Measurements from ENCODE around the gene ARF1.

ARF1 gene

GRCh38 chr1:228050571-228051231 is 31.8 kb upstream of the ARF1 start:
- DNase-seq = no peak

GRCh38 chr1:228058172-228058948 is 24.1 kb upstream of the ARF1 start:
- DNase-seq = no peak

DNA sequence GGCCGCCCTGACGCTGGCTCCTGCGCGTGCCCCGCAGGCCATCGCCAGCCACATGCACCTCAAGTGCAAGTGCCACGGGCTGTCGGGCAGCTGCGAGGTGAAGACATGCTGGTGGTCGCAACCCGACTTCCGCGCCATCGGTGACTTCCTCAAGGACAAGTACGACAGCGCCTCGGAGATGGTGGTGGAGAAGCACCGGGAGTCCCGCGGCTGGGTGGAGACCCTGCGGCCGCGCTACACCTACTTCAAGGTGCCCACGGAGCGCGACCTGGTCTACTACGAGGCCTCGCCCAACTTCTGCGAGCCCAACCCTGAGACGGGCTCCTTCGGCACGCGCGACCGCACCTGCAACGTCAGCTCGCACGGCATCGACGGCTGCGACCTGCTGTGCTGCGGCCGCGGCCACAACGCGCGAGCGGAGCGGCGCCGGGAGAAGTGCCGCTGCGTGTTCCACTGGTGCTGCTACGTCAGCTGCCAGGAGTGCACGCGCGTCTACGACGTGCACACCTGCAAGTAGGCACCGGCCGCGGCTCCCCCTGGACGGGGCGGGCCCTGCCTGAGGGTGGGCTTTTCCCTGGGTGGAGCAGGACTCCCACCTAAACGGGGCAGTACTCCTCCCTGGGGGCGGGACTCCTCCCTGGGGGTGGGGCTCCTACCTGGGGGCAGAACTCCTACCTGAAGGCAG is 23.4 kb upstream of the ARF1 start:
- peak in 1 of 2 experiments; percentile 13 for DNase-seq

DNA sequence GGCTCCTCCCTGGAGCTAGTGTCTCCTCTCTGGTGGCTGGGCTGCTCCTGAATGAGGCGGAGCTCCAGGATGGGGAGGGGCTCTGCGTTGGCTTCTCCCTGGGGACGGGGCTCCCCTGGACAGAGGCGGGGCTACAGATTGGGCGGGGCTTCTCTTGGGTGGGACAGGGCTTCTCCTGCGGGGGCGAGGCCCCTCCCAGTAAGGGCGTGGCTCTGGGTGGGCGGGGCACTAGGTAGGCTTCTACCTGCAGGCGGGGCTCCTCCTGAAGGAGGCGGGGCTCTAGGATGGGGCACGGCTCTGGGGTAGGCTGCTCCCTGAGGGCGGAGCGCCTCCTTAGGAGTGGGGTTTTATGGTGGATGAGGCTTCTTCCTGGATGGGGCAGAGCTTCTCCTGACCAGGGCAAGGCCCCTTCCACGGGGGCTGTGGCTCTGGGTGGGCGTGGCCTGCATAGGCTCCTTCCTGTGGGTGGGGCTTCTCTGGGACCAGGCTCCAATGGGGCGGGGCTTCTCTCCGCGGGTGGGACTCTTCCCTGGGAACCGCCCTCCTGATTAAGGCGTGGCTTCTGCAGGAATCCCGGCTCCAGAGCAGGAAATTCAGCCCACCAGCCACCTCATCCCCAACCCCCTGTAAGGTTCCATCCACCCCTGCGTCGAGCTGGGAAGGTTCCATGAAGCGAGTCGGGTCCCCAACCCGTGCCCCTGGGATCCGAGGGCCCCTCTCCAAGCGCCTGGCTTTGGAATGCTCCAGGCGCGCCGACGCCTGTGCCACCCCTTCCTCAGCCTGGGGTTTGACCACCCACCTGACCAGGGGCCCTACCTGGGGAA is 22.7 kb upstream of the ARF1 start:
- peak in 1 of 2 experiments; percentile 29 for DNase-seq

- no peak for DNase-seq
These were observed 21.9 kb upstream of the ARF1 start for GRCh38 chr1:228060458-228061190.

DNA sequence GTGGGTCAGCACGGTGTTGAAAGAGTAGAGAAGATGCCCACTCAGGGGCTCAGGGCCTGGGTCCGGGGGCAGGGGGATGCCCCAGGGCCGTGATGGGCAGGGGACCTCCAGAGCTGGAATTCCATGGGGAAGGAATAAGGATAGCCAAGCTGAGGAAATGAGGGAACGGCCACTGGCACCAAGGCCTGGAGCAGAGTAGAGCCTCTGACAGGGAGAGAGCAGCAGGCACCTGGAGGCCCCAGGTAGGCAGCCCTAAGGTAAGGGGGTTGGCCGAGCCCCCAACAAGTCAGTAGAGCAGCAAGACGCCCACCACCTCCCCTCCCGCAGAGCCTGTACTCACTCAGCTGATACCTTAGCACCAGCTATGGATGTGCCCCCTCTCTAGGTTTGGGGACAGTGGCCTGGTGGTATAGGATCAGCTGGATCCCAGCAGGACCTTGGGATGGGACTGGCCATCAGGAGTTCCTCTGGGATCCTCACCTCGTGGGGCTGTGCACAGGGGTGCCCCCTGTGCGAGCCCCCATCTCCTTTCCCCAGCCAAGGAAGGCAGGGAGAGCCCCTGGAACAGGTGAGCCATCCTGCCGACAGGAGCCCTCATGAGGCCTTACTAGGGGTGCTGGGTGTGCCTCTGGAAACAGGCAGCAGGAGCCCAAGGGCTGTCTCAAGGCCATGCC is 21.0 kb upstream of the ARF1 start:
- DNase-seq = no peak

GRCh38 chr1:228062085-228062791 is 20.3 kb upstream of the ARF1 start:
- DNase-seq = no peak

- no peak for DNase-seq
These were observed 19.7 kb upstream of the ARF1 start for GRCh38 chr1:228062812-228063211.

GRCh38 chr1:228063251-228064191 is 19.0 kb upstream of the ARF1 start:
- DNase-seq = no peak

DNA sequence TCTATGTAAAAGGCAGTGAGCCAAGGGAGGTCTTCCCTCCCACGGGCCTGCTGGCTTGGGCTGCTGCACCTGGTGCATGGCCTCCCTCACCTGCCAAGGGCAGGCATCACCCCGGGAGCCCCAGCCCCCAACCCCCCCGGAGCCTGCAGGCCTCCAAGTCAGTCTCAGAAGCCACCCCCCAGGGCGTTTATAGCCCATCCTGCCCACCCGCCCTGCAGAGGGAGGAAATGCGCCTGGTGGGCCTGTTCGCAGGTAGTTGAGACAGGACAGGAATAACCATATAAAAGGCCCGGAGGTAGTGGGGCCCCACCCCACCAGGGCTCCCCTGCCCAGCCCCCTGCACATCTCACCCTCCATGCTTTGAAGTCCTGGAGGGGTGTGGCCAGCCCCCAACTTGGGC is 18.2 kb upstream of the ARF1 start:
- DNase-seq = no peak

DNA sequence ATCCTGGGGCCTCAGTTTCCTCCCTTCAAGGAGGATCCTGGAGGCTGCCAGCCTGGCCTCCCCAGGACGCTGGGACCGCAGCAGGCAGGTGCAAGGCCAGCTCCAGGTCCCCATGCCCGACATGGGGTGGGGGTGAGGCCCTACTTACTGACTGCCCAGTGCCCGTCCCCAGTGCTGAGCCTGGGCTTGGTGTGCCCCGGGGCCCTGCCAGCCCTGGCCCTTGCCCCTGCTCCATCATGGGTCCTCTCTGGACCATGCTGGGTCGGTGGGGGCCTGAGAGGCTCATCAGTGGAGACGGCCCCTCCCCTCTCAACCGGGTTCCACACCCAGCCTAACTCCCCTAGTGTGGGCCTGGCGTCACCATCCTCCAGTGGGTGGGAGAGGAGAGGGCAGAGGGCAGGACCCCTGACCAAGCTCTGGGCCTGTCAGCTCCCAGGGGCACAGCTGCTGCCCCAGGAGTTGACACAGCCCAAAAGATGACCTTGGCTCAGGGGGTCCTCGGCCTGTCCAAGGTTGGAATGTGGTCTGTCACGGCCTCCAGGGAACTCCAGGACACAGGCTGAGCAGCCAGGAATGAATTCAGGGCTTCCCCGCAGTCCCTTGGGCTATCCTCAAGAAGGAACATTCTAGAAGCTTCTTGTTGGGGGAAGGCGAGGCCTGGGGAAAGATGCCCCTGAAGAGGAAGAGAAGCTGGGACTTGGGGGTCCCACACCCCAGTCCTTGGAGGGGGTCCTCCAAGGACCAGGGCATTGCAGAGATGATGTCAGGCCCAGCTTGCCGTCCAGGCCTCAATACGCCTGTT is 17.6 kb upstream of the ARF1 start:
- DNase-seq = no peak

- DNase-seq = no peak
These were observed 16.8 kb upstream of the ARF1 start for GRCh38 chr1:228065543-228066347.

DNA sequence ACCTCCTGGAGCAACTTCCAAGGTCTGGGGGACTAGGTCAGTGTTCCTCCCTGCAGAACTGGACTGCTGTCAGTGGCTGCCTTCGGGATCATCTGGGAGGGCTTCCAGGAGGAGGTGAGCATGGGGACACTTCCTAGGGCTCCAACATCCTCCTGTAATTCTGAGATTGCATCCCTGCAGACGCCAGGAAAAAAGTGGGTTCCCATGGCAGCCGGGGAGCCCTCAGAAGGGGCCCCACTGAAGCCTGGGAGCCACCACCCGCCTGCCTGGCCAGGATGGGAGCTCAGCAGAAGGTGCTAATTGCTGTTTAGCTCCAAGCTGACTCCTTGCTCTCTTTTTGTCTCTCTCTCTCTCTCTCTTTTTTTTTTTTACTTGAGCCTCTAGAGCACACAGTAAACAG is 16.1 kb upstream of the ARF1 start:
- DNase-seq = no peak

- DNase-seq = no peak
These were observed 15.4 kb upstream of the ARF1 start for GRCh38 chr1:228066891-228067654.

GRCh38 chr1:228068359-228068758 is 14.1 kb upstream of the ARF1 start:
- DNase-seq = no peak

- no peak for DNase-seq
These were observed 12.3 kb upstream of the ARF1 start for GRCh38 chr1:228070173-228070572.

DNA sequence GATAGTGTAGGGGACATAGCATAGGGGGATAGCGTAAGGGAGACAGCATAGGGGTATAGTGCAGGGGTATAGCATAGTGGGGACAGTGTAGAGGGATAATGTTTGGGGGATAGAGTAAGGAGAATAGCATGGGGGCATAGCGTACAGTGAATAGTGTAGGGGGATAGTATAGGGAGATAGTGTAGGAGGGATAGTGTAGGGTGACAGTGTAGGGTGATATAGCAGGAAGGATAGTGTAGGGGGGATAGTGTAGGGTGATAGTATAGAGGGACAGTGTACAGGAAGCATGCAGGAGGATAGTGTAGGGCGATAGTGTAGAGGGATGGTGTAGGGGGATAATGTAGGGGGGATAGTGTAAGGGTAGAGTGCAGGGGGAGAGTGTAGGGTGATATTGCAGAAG is 11.7 kb upstream of the ARF1 start:
- no peak for DNase-seq
